OCI-LY1 (cell line): ENCODE results near the gene LPIN1.

Experiments
- EZH2 ChIP-seq: fragments of 200-600 bp; sonication (generic), shearing (Covaris generic); IDR thresholded peaks from 2 replicates; pipeline ENCODE4 v1.8.0; 2017; ENCODE audit warnings: borderline replicate concordance, mixed run types, mild to moderate bottlenecking, antibody characterized with exemption, low read length, moderate library complexity, mixed read lengths
- TF ChIP-seq, protein P1 (sequence below): fragments of 200-600 bp; sonication (generic), shearing (Covaris generic); IDR thresholded peaks from 2 replicates; pipeline ENCODE4 v1.5.1; 2017; ENCODE audit warnings: mild to moderate bottlenecking, antibody characterized with exemption, low read length, moderate library complexity, mixed read lengths

DNA sequence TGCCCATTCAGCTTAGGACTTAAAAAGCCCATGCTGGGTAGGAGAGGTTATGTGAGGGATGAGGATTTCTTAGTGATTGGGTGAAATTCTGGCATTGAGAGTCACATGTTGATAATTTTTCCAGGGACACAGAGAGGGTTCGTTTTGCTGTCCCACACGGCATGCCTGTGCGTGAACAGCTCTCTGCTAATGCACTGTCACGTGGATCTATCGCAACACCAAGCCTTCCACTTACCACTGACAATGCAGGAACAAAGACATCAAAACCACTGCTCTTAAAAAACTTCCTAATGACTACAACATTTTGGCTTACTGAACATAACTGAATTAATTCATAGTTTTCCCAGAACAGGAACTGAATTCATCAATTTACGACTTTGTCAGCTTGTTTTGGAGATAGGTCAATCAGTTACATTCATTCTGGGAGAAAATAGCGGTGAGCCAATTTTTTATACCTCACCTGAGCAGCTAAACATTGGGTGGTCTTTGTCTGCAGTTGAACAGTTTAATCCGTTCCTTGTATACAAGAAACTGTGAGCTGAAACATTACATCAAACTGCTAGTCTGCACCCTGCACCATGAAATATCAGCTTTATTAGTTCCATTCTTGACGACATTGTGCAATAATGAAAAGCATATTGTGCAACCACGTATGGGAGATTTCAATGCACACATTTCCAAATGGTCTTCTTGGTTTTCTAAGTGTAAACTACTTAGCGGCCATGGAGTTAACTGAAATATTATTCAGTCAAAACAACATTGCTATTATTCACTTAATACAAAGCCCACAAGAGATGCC, 127.1 kb downstream of the LPIN1 start:
- TF ChIP-seq, protein P1, sequence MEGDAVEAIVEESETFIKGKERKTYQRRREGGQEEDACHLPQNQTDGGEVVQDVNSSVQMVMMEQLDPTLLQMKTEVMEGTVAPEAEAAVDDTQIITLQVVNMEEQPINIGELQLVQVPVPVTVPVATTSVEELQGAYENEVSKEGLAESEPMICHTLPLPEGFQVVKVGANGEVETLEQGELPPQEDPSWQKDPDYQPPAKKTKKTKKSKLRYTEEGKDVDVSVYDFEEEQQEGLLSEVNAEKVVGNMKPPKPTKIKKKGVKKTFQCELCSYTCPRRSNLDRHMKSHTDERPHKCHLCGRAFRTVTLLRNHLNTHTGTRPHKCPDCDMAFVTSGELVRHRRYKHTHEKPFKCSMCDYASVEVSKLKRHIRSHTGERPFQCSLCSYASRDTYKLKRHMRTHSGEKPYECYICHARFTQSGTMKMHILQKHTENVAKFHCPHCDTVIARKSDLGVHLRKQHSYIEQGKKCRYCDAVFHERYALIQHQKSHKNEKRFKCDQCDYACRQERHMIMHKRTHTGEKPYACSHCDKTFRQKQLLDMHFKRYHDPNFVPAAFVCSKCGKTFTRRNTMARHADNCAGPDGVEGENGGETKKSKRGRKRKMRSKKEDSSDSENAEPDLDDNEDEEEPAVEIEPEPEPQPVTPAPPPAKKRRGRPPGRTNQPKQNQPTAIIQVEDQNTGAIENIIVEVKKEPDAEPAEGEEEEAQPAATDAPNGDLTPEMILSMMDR = no peak
- no peak for TF ChIP-seq EZH2
